ENCODE results near the gene OPTC. TPM values are rescaled to one million over a fixed set of nuclear protein-coding genes. Genes with fewer than 3 reads are reported as not detected.
"Not testable (repeated sequence)": the region's sequence is repeated elsewhere in the genome, so short reads cannot be mapped to it uniquely, and the experiment has no call there.

The OPTC gene
- not detected for polyA plus RNA-seq
- long read RNA-seq, donor 1 = 0 reads
- long read RNA-seq, donor 2 = 0 reads
- long read RNA-seq, donor 3 = 0 reads
- long read RNA-seq, donor 4 = 0 reads
- long read RNA-seq, donor 5 = 0 reads
- long read RNA-seq, donor 6 = 0 reads
- long read RNA-seq, donor 7 = 0 reads
- long read RNA-seq, donor 8 = 0 reads
- long read RNA-seq, donor 9 = 0 reads
- long read RNA-seq, donor 10 = 0 reads
- long read RNA-seq, donor 11 = 0 reads

GRCh38 chr1:203493901-203494300 lies at the start of gene OPTC:
Gene OPTC, plus strand, starts transcription at chr1:203494153. Its CDS starts 1,853 bp downstream, at chr1:203496006.
- Histone ChIP-seq H3K4me1 (ENCODE audit: control insufficient read depth, insufficient read depth, low read length) (no peaks in the 10 kb centered on the region), H3K9me3 (ENCODE audit: control insufficient read depth, low read depth, low read length) (no peaks in the 10 kb centered on the region), H3K27me3 (ENCODE audit: control insufficient read depth, insufficient read depth, low read length) (no peaks in the 10 kb centered on the region), H3K4me3 (ENCODE audit: low read length) (no peak within 1 kb of the TSS), H3K36me3 (ENCODE audit: control insufficient read depth, insufficient read depth, low read length) (no peaks in the 10 kb centered on the region), H3K27ac (ENCODE audit: low read length) (no peak within 1 kb of the TSS)
- no peak for DNase-seq
- 100% methylated on average over 1 of the region's 5 CpGs for WGBS (ENCODE audit: insufficient coverage, low lambda C conversion rate)

- Histone ChIP-seq H3K9me3 (ENCODE audit: control insufficient read depth, low read depth, low read length) (peaks cover 8% of the 10 kb centered on the region), H3K4me1 (ENCODE audit: control insufficient read depth, insufficient read depth, low read length) (peaks cover 37% of the 10 kb centered on the region), H3K36me3 (ENCODE audit: control insufficient read depth, insufficient read depth, low read length) (no peaks in the 10 kb centered on the region), H3K27me3 (ENCODE audit: control insufficient read depth, insufficient read depth, low read length) (no peaks in the 10 kb centered on the region), H3K27ac (ENCODE audit: low read length) (peak overlapping the region; percentile 75), H3K4me3 (ENCODE audit: low read length) (no peak overlapping the region)
- WGBS (ENCODE audit: insufficient coverage, low lambda C conversion rate) = no CpG with 5 or more reads among the region's 1 CpG
- peak; percentile 82 to 93 for DNase-seq
Observed at GRCh38 chr1:203444171-203444576, 49.8 kb upstream of the OPTC start.

- no peaks in the 10 kb centered on the region for H3K36me3 ChIP-seq (ENCODE audit: control insufficient read depth, insufficient read depth, low read length)
- DNase-seq = no peak
- no peak overlapping the region for H3K27ac ChIP-seq (ENCODE audit: low read length)
- no peak overlapping the region for H3K4me3 ChIP-seq (ENCODE audit: low read length)
- peaks cover 8% of the 10 kb centered on the region for H3K9me3 ChIP-seq (ENCODE audit: control insufficient read depth, low read depth, low read length)
- 100% methylated on average over 1 of the region's 2 CpGs for WGBS (ENCODE audit: insufficient coverage, low lambda C conversion rate)
- H3K4me1 ChIP-seq (ENCODE audit: control insufficient read depth, insufficient read depth, low read length) = peaks cover 16% of the 10 kb centered on the region
- no peaks in the 10 kb centered on the region for H3K27me3 ChIP-seq (ENCODE audit: control insufficient read depth, insufficient read depth, low read length)
Observed at GRCh38 chr1:203447151-203447550, 46.8 kb upstream of the OPTC start.

- H3K9me3 ChIP-seq (ENCODE audit: control insufficient read depth, low read depth, low read length); DNase-seq; H3K27me3 ChIP-seq (ENCODE audit: control insufficient read depth, insufficient read depth, low read length); H3K27ac ChIP-seq (ENCODE audit: low read length); H3K4me3 ChIP-seq (ENCODE audit: low read length); H3K36me3 ChIP-seq (ENCODE audit: control insufficient read depth, insufficient read depth, low read length): not testable (repeated sequence)
- H3K4me1 ChIP-seq (ENCODE audit: control insufficient read depth, insufficient read depth, low read length) = peaks cover 16% of the 10 kb centered on the region
- no CpG with 5 or more reads among the region's 1 CpG for WGBS (ENCODE audit: insufficient coverage, low lambda C conversion rate)
Observed at GRCh38 chr1:203447598-203447997, 46.4 kb upstream of the OPTC start.

GRCh38 chr1:203448521-203449061 lies 45.4 kb upstream of the OPTC start:
- Histone ChIP-seq H3K27ac (ENCODE audit: low read length) (no peak overlapping the region), H3K36me3 (ENCODE audit: control insufficient read depth, insufficient read depth, low read length) (no peaks in the 10 kb centered on the region), H3K4me3 (ENCODE audit: low read length) (no peak overlapping the region), H3K27me3 (ENCODE audit: control insufficient read depth, insufficient read depth, low read length) (no peaks in the 10 kb centered on the region), H3K4me1 (ENCODE audit: control insufficient read depth, insufficient read depth, low read length) (peaks cover 14% of the 10 kb centered on the region), H3K9me3 (ENCODE audit: control insufficient read depth, low read depth, low read length) (peaks cover 8% of the 10 kb centered on the region)
- no peak for DNase-seq
- 67% methylated on average over 1 of the region's 9 CpGs for WGBS (ENCODE audit: insufficient coverage, low lambda C conversion rate)

- Histone ChIP-seq H3K27ac (ENCODE audit: low read length) (no peak overlapping the region), H3K27me3 (ENCODE audit: control insufficient read depth, insufficient read depth, low read length) (no peaks in the 10 kb centered on the region)
- WGBS (ENCODE audit: insufficient coverage, low lambda C conversion rate) = no CpG with 5 or more reads among the region's 1 CpG
Observed at GRCh38 chr1:203450001-203450400, 44.0 kb upstream of the OPTC start.

GRCh38 chr1:203450479-203451149 lies 43.3 kb upstream of the OPTC start:
- no peak overlapping the region for H3K27ac ChIP-seq (ENCODE audit: low read length)
- no peak overlapping the region for H3K4me3 ChIP-seq (ENCODE audit: low read length)
- no peaks in the 10 kb centered on the region for H3K4me1 ChIP-seq (ENCODE audit: control insufficient read depth, insufficient read depth, low read length)
- no peaks in the 10 kb centered on the region for H3K27me3 ChIP-seq (ENCODE audit: control insufficient read depth, insufficient read depth, low read length)
- peaks cover 2% of the 10 kb centered on the region for H3K9me3 ChIP-seq (ENCODE audit: control insufficient read depth, low read depth, low read length)
- H3K36me3 ChIP-seq (ENCODE audit: control insufficient read depth, insufficient read depth, low read length) = no peaks in the 10 kb centered on the region
- DNase-seq = no peak
- WGBS (ENCODE audit: insufficient coverage, low lambda C conversion rate) = 40% methylated on average over 1 of the region's 17 CpGs

More at GRCh38 chr1:203450001-203450400, 44.0 kb upstream of the OPTC start:
- Histone ChIP-seq H3K36me3 (ENCODE audit: control insufficient read depth, insufficient read depth, low read length) (no peaks in the 10 kb centered on the region), H3K4me3 (ENCODE audit: low read length) (no peak overlapping the region), H3K4me1 (ENCODE audit: control insufficient read depth, insufficient read depth, low read length) (no peaks in the 10 kb centered on the region), H3K9me3 (ENCODE audit: control insufficient read depth, low read depth, low read length) (peaks cover 8% of the 10 kb centered on the region)
- DNase-seq = no peak

- H3K4me1 ChIP-seq (ENCODE audit: control insufficient read depth, insufficient read depth, low read length) = no peaks in the 10 kb centered on the region
- no peaks in the 10 kb centered on the region for H3K36me3 ChIP-seq (ENCODE audit: control insufficient read depth, insufficient read depth, low read length)
- no peaks in the 10 kb centered on the region for H3K27me3 ChIP-seq (ENCODE audit: control insufficient read depth, insufficient read depth, low read length)
- DNase-seq = no peak
- WGBS (ENCODE audit: insufficient coverage, low lambda C conversion rate) = no CpG with 5 or more reads among the region's 2 CpGs
- H3K27ac ChIP-seq (ENCODE audit: low read length) = no peak overlapping the region
- H3K4me3 ChIP-seq (ENCODE audit: low read length) = no peak overlapping the region
- no peaks in the 10 kb centered on the region for H3K9me3 ChIP-seq (ENCODE audit: control insufficient read depth, low read depth, low read length)
Observed at GRCh38 chr1:203451836-203452784, 41.8 kb upstream of the OPTC start.

GRCh38 chr1:203453016-203453415 lies 40.9 kb upstream of the OPTC start:
- Histone ChIP-seq H3K36me3 (ENCODE audit: control insufficient read depth, insufficient read depth, low read length) (no peaks in the 10 kb centered on the region), H3K9me3 (ENCODE audit: control insufficient read depth, low read depth, low read length) (no peaks in the 10 kb centered on the region), H3K27ac (ENCODE audit: low read length) (no peak overlapping the region), H3K4me3 (ENCODE audit: low read length) (no peak overlapping the region), H3K4me1 (ENCODE audit: control insufficient read depth, insufficient read depth, low read length) (no peaks in the 10 kb centered on the region), H3K27me3 (ENCODE audit: control insufficient read depth, insufficient read depth, low read length) (no peaks in the 10 kb centered on the region)
- DNase-seq = no peak
- WGBS (ENCODE audit: insufficient coverage, low lambda C conversion rate) = no CpG with 5 or more reads among the region's 5 CpGs

- WGBS (ENCODE audit: insufficient coverage, low lambda C conversion rate) = no CpG with 5 or more reads among the region's 5 CpGs
- no peak for DNase-seq
- Histone ChIP-seq H3K9me3 (ENCODE audit: control insufficient read depth, low read depth, low read length) (no peaks in the 10 kb centered on the region), H3K27ac (ENCODE audit: low read length) (no peak overlapping the region), H3K4me1 (ENCODE audit: control insufficient read depth, insufficient read depth, low read length) (no peaks in the 10 kb centered on the region), H3K27me3 (ENCODE audit: control insufficient read depth, insufficient read depth, low read length) (no peaks in the 10 kb centered on the region), H3K36me3 (ENCODE audit: control insufficient read depth, insufficient read depth, low read length) (no peaks in the 10 kb centered on the region), H3K4me3 (ENCODE audit: low read length) (no peak overlapping the region)
Observed at GRCh38 chr1:203453616-203454015, 40.3 kb upstream of the OPTC start.
